GM12875 (cell line): ENCODE results near the gene KMT5B.

Experiments used
- H3K4me3 ChIP-seq: one replicate; pipeline ENCODE4 v1.5.1; 2011; ENCODE audit warnings: low read depth, low read length, control low read depth
- CTCF ChIP-seq: IDR thresholded peaks from 2 replicates; pipeline ENCODE4 v1.5.1; 2011; ENCODE audit warnings: low read depth, mild to moderate bottlenecking, control low read depth, inconsistent platforms, low read length, moderate library complexity, borderline replicate concordance; ENCODE audit not compliant: insufficient read depth

KMT5B gene

GRCh38 chr11:68181719-68182451, 31.2 kb downstream of the KMT5B start:
- no peak for TF ChIP-seq CTCF
- H3K4me3 ChIP-seq, result no peak overlapping the region

GRCh38 chr11:68179847-68180246, 33.2 kb downstream of the KMT5B start:
- H3K4me3 ChIP-seq, result no peak overlapping the region
- no peak for TF ChIP-seq CTCF

- no peak overlapping the region for H3K4me3 ChIP-seq
- TF ChIP-seq CTCF, result no peak
Measured at GRCh38 chr11:68177877-68178276, 35.2 kb downstream of the KMT5B start.

GRCh38 chr11:68173926-68174325, 39.2 kb downstream of the KMT5B start:
- no peak for TF ChIP-seq CTCF
- no peak overlapping the region for H3K4me3 ChIP-seq

GRCh38 chr11:68169442-68169841, 43.7 kb downstream of the KMT5B start:
- TF ChIP-seq CTCF, result no peak
- no peak overlapping the region for H3K4me3 ChIP-seq

- TF ChIP-seq CTCF, result no peak
Measured at GRCh38 chr11:68168694-68169093, 44.4 kb downstream of the KMT5B start.

GRCh38 chr11:68167474-68167873, 45.6 kb downstream of the KMT5B start:
- no peak overlapping the region for H3K4me3 ChIP-seq
- no peak for TF ChIP-seq CTCF

More at GRCh38 chr11:68168694-68169093, 44.4 kb downstream of the KMT5B start:
- no peak overlapping the region for H3K4me3 ChIP-seq
